CD4-positive, alpha-beta T cell treated with Interleukin-17A for 4 hours (primary cell): ENCODE measurements around the gene L3HYPDH.

Experiments used
- DNase-seq: peaks from one replicate; pipeline ENCODE4 v3.0.0-alpha.2; 2020; ENCODE audit warnings: mixed read lengths

Gene L3HYPDH

GRCh38 chr14:59483819-59484638 lies at the start of gene L3HYPDH, which contains the start of gene JKAMP:
Gene L3HYPDH, minus strand, starts transcription at chr14:59484408. Its CDS starts 92 bp downstream, at chr14:59484316.
Gene JKAMP, plus strand, starts transcription at chr14:59484517. Its CDS starts 73 bp downstream, at chr14:59484590.
- peak; percentile 99 for DNase-seq

DNA sequence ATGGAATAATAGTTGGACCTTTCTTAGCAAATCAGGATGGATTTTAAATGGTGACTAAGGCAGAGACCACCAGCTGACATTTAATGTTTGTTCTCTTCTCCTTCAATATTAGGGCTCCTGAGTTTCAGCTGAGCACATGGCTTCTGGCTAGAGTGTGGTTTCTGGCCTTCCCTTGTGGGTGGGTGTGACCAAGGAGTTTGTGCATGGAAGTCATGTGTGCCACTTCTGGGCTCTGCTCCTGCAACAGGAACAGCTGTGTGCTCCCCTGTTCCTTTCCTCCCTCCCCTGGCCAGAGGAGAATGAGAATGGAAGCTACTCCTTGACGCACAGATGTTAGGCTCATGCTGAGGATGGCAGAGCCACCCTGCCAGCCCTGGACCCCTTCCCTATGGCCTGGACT lies 48.2 kb upstream of the L3HYPDH start:
- DNase-seq: no peak

DNA sequence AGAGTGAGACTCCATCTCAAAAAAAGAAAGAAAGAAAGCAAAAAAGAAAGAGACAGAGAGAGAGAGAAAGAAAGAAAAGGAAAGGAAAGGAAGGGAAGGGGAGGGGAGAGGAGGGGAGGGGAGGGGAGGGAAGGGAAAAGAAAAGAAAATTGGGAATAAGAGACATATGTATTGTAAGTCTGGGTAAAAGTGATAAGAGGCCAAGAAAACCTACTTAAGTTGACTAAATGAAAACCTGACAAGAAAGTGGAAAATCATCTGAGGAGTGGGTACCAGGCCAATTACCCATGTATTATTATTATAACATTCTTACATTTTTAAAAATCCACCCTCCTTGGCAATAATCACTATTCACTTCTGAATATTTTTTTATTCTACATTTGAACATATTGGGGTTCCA lies 46.1 kb upstream of the L3HYPDH start:
- DNase-seq: no peak

DNA sequence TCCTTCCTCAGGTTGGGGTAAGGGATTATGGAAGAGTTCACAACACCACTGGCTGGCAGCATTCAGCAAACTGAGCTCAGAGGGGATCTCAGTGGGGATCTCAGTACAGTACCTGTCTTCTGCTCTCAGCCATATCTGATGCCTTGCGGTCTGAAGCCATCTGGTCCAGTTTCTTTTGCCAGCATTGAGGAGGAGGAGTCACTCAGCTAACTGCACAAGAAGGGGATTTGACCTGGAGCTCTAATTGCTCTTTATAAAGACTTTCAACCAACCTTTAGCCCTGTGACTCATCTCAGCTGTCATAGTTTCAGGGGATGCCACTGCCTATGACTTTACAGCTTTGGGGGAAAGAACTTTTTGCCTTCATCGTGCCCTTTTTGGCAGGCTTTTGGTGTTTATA lies 45.0 kb upstream of the L3HYPDH start:
- no peak for DNase-seq

- no peak for DNase-seq
Measured at GRCh38 chr14:59520224-59520623, 36.0 kb upstream of the L3HYPDH start.

DNA sequence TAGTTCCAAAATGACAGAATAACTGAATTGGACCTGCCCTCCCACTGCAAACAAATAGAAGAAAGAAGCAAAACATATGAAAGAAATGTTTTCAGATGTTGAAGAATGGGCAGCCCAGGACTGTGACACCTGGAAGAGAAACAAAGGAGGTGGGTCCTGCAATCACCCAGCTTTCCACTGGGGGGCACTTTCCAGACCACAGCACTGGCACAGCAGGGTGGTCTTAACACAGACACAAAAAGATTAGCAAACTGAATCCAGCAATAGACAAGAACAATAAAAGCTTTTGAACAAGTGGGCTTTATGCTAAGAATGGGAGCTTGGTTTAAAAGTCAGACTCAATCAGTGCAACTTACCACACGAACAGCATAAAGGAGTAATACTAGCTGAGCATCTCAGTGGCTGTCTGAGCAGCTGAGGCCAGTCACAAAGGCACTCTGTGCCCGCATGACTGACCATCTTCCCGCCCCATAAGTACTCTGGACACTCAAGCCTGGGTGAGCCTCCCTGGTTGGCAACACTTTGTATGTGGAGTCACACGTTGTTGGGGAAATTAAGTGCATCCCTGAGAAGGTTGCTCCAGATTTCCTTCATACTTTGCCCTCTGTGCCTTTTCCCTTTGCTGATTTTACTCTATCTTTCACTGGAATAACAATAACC lies 27.8 kb upstream of the L3HYPDH start:
- peak; percentile 10 for DNase-seq

- no peak for DNase-seq
Measured at GRCh38 chr14:59510966-59511365, 26.8 kb upstream of the L3HYPDH start.

DNA sequence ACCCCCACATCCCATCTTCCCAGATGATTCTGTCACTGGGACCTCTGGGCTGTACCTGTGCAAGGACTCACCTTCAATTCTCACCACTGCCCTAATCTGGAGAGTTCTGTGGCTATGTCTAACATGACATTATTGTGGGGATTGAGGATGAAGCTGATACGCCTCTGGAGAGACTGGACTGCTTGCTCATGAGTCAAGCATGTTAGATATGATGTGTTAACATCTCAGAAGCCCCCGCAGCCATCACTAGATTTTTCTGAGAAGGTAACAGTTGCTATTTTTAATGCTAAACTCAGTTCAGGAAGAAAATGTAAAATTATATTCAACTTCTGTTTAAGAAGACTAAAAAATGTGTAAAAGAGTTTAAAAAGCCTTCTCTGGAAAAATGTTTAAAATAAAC lies 25.8 kb upstream of the L3HYPDH start:
- no peak for DNase-seq

- no peak for DNase-seq
Measured at GRCh38 chr14:59509101-59509500, 24.9 kb upstream of the L3HYPDH start.

GRCh38 chr14:59507752-59508103 lies 23.5 kb upstream of the L3HYPDH start:
- no peak for DNase-seq

- peak; percentile 43 for DNase-seq
Measured at GRCh38 chr14:59507063-59507751, 23.0 kb upstream of the L3HYPDH start.

- DNase-seq: no peak
Measured at GRCh38 chr14:59503256-59503655, 19.0 kb upstream of the L3HYPDH start.

DNA sequence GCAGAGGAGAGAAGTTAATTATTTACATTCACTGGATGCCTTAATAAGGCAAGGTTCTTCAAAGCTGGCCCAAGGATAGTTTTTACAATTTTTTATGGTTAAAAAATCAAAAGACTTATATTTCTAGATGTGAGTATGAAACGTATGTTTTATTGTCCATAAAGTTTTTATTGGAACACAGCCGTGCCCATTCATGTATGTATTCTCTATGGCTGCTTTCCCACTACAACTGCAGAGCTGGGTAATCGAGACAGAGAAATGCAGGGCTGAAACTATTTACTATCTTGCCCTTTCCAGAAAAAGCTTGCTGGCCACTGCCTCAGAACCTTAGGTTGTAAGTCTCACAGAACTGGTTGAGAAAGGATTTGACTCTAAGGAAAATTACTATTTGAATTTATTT lies 16.5 kb upstream of the L3HYPDH start:
- DNase-seq: no peak

GRCh38 chr14:59492384-59492783 lies 8.2 kb upstream of the L3HYPDH start:
- no peak for DNase-seq

GRCh38 chr14:59490756-59491155 lies 6.5 kb upstream of the L3HYPDH start:
- no peak for DNase-seq

- DNase-seq: no peak
Measured at GRCh38 chr14:59484639-59485175, 499 bp upstream of the L3HYPDH start.

GRCh38 chr14:59483363-59483762 lies 845 bp downstream of the L3HYPDH start:
- no peak for DNase-seq

- no peak for DNase-seq
Measured at GRCh38 chr14:59482541-59483331, 1.5 kb downstream of the L3HYPDH start.

DNA sequence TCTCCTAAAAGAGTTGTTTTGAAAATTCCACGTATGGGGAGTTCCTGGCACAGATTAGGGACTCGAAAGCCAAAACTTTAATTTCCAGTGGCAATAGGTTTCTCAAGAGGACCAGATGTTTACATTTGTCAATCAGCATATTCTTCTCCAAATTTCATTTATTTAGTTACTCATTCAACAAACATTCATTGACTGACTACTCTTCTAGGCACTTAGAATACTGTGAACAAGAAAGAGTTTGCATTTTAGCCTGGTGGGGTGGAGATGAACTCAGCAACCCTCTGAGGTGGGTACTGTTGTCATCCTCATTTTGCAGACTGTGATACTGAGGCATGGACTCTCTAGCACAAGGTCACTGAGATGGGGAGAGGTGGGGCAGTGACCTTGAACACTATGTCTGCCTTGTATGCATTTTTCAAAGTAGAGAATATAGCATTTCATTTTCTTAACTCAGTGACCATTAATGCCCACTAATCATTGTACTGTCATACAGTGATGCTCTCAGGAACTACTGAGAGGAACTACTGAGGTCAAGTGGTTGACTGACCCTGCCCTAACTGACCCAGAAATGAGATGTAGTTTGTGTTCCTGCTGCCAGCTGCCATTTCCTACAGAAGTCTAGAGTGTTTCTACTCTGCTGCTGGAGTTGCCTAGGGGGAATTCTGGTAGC lies 2.2 kb downstream of the L3HYPDH start:
- DNase-seq: no peak

GRCh38 chr14:59481407-59481806 lies 2.8 kb downstream of the L3HYPDH start:
- DNase-seq: no peak

- no peak for DNase-seq
Measured at GRCh38 chr14:59480166-59480565, 4.0 kb downstream of the L3HYPDH start.

GRCh38 chr14:59478540-59478939 lies 5.7 kb downstream of the L3HYPDH start:
- DNase-seq: no peak
